ENCODE data around the gene ACER2.

ACER2 gene

DNA sequence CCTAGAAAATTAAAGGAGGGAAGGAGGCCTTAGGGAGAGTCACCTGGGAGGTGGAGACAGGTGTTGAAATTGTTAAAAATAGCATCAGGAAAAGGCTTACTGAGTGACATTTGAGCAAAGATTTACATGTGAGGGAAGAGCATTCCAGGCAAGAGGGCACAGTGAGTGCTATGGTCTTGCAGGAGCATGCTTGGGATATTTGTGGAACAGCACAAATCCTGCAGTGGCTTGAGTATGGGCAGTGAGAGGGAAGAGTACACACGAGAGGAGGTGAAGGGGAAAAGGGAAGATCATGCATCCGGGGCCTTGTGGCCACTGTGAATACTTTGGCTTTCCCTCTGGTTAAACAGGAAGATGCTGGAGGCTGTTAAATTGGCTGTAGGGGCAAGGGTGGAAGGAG is 36.6 kb downstream of the ACER2 start:
- no peak overlapping the region for H3K27ac ChIP-seq
- H3K36me3 ChIP-seq, result no peaks in the 10 kb centered on the region
- no peaks in the 10 kb centered on the region for H3K27me3 ChIP-seq
- H3K4me3 ChIP-seq (ENCODE audit: low read depth in 1 of 2, low read length in 1 of 2), result no peak overlapping the region
- H3K9me3 ChIP-seq, result no peaks in the 10 kb centered on the region
- no peaks in the 10 kb centered on the region for H3K4me1 ChIP-seq (ENCODE audit: control insufficient read depth in 1 of 2, insufficient read depth in 1 of 2, low read depth in 1 of 2, low read length in 1 of 2)
- TF ChIP-seq, protein P1, sequence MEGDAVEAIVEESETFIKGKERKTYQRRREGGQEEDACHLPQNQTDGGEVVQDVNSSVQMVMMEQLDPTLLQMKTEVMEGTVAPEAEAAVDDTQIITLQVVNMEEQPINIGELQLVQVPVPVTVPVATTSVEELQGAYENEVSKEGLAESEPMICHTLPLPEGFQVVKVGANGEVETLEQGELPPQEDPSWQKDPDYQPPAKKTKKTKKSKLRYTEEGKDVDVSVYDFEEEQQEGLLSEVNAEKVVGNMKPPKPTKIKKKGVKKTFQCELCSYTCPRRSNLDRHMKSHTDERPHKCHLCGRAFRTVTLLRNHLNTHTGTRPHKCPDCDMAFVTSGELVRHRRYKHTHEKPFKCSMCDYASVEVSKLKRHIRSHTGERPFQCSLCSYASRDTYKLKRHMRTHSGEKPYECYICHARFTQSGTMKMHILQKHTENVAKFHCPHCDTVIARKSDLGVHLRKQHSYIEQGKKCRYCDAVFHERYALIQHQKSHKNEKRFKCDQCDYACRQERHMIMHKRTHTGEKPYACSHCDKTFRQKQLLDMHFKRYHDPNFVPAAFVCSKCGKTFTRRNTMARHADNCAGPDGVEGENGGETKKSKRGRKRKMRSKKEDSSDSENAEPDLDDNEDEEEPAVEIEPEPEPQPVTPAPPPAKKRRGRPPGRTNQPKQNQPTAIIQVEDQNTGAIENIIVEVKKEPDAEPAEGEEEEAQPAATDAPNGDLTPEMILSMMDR (IDR thresholded peaks at IDR 0.05), result no peak

DNA sequence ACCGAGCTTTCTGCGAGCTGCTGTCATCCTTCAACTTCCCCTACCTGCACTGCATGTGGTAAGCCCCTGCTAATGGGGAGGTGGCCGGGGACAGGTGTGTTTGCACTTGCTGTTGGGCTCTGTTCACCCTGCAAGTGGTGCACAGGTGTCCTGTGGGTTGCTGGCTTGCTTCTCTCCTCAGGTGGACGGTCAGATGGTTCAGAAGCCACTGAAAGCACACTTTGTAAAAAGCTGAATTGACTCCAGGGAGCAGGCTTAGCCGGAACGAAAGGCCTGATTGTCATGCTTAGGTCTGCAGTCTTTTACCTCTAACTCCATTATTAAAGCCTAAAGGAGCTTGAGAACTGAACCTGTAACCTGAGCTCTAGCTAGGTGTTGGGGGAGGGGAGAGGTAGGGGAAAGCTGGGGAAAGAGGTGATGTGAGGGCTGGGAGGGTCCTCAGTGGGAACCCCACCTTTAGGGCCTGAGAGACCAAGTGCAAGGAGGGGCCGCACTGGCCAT is 37.6 kb downstream of the ACER2 start:
- H3K4me3 ChIP-seq (ENCODE audit: low read depth in 1 of 2, low read length in 1 of 2), result no peak overlapping the region
- no peaks in the 10 kb centered on the region for H3K36me3 ChIP-seq
- no peak overlapping the region for H3K27ac ChIP-seq
- TF ChIP-seq, protein P1 (IDR thresholded peaks at IDR 0.05), result no peak
- H3K27me3 ChIP-seq, result no peaks in the 10 kb centered on the region
- H3K9me3 ChIP-seq, result no peaks in the 10 kb centered on the region
- no peaks in the 10 kb centered on the region for H3K4me1 ChIP-seq (ENCODE audit: control insufficient read depth in 1 of 2, insufficient read depth in 1 of 2, low read depth in 1 of 2, low read length in 1 of 2)

DNA sequence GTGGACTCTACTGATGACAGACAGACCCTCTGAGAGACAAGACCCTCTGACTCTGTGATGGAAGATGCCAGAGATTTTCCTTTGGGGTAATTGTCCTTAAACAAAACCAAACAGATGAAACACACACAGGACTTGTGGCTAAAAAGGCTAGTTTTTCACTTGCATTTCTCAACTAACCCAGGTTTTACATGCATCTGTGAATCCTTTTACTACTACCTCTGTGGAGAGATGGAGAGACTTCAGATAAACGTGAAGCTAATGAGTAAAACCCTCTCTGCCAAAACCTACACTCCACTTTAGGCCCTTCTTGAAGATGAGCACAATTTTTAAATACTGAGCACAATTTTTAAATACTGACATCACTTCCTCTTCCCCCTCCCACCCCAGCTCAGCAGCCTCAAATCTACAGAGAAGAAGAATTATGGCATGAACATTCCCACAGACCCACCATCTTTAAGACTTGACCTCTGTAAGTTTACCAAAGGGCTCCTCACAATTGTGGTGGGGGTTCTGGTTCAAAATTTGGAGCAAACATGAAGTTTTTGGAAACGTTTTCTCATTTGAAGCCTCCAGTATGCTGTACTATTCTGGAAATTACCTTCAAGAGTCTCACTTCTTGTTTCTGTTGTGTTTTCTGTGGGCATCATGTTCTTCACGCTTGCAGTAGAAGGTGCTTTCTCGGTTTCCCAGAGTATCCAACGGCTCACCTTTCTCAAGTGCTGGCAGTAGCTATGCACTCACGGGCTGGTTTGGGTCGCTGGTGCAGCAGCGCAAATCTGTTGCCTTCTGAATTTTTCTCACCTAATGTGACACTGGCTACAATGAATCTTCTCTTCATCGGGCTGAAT is 42.7 kb downstream of the ACER2 start:
- Histone ChIP-seq H3K9me3 (no peaks in the 10 kb centered on the region), H3K36me3 (no peaks in the 10 kb centered on the region), H3K4me1 (ENCODE audit: control insufficient read depth in 1 of 2, insufficient read depth in 1 of 2, low read depth in 1 of 2, low read length in 1 of 2) (no peaks in the 10 kb centered on the region), H3K4me3 (ENCODE audit: low read depth in 1 of 2, low read length in 1 of 2) (no peak overlapping the region), H3K27ac (no peak overlapping the region), H3K27me3 (no peaks in the 10 kb centered on the region)
- TF ChIP-seq, protein P1 (IDR thresholded peaks at IDR 0.05), result no peak

DNA sequence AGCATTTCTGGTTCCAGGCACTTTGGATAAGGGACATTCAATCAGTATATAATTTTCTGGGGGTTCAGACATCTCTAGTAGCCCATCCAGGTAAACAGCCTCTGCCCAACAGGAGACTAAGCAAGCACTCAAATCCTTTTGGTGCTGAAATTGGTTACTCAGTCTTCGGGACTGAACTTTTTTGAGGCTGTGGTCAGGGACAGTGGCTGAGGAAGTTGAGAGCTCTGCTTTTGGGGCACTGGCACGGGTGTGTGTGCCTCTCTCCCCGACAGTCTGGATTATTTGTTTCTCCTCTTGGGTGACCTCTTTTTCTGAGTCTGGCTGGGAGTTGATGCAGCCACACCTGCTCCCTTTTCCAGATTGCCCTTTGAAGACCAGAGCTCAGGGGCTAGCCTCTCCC is 47.6 kb downstream of the ACER2 start:
- H3K4me3 ChIP-seq (ENCODE audit: low read depth in 1 of 2, low read length in 1 of 2), result no peak overlapping the region

DNA sequence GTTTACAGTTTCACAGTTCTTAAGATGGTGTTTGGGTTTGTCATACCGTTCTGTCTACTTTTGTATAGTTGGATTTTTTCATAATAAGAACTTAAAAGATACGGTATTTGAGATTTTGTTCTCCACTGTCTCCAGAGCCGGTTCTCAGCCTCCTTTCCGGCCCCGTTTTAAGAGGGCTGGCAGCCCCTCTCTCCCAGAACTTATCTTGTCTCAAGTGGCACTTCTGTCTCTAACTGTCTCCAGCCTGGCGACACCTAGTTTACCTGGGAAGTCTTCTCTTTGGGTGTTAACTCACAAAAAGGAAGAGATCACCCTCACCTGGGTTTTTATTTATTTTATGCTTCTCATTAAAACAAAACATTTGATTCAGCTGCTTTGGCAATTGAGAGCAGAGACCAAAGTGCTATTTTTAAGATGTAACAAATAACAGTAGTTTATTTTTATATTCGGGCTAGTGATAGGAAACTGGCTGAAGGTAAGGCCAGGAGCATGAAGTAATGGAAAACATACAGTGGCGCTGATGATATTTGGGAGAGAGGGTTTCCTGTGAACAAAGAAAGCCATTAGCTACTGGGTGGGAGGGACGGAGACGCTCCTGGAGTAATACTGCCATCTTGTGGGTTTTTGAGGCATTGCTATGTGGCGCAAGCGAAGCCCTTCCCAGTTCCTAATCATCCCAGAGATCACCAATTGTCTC is 48.3 kb downstream of the ACER2 start:
- TF ChIP-seq, protein P1 (IDR thresholded peaks at IDR 0.05), result peak; percentile 76
- Histone ChIP-seq H3K4me3 (ENCODE audit: low read depth in 1 of 2, low read length in 1 of 2) (no peak overlapping the region), H3K9me3 (no peaks in the 10 kb centered on the region), H3K27me3 (no peaks in the 10 kb centered on the region), H3K36me3 (no peaks in the 10 kb centered on the region), H3K4me1 (ENCODE audit: control insufficient read depth in 1 of 2, insufficient read depth in 1 of 2, low read depth in 1 of 2, low read length in 1 of 2) (peaks cover 0 to 6% of the 10 kb centered on the region in 2 experiments), H3K27ac (no peak overlapping the region)

More for the DNA sequence above, 47.6 kb downstream of the ACER2 start:
- H3K27me3 ChIP-seq, result no peaks in the 10 kb centered on the region
- no peaks in the 10 kb centered on the region for H3K9me3 ChIP-seq
- no peaks in the 10 kb centered on the region for H3K36me3 ChIP-seq
- peaks cover 0 to 6% of the 10 kb centered on the region in 2 experiments for H3K4me1 ChIP-seq (ENCODE audit: control insufficient read depth in 1 of 2, insufficient read depth in 1 of 2, low read depth in 1 of 2, low read length in 1 of 2)
- H3K27ac ChIP-seq, result no peak overlapping the region
- TF ChIP-seq, protein P1 (IDR thresholded peaks at IDR 0.05), result no peak

All from neutrophil (primary cell).